GM10248 (cell line): Measurements from ENCODE around the gene TIGD1.

ENCODE experiments used
- CTCF ChIA-PET: fragments of 300-600 bp; sonication (Branson Sonifier 250); formaldehyde crosslinking; extraction: SDS; loops from one replicate; lab custom pipeline; 2021; ENCODE audit warnings: antibody characterized with exemption; lab: Yijun Ruan, JAX
- POLR2A ChIA-PET: fragments of 350-650 bp; sonication (Branson Sonifier 250); formaldehyde crosslinking; extraction: SDS; loops from one replicate; lab custom pipeline; 2020; ENCODE audit warnings: antibody characterized with exemption; lab: Yijun Ruan, JAX
- DNase-seq: peaks from one replicate; pipeline ENCODE4 v3.0.0; 2012; ENCODE audit errors: extremely low spot score
- CTCF ChIP-seq: IDR thresholded peaks from 2 replicates; pipeline ENCODE4 v1.5.1; 2012; ENCODE audit warnings: mild to moderate bottlenecking, low read depth; ENCODE audit errors: extremely low read depth, missing control alignments, control extremely low read depth

Gene TIGD1

GRCh38 chr2:232549655-232550353, 553 bp downstream of the TIGD1 start:
- no peak for TF ChIP-seq CTCF
- POLR2A ChIA-PET = no interaction called here
- DNase-seq = no peak
- CTCF ChIA-PET = no interaction called here

GRCh38 chr2:232547991-232548390, 2.4 kb downstream of the TIGD1 start:
- no peak for TF ChIP-seq CTCF
- ChIA-PET CTCF (no interaction called here), POLR2A (no interaction called here)
- DNase-seq = no peak

GRCh38 chr2:232545511-232546375, 4.6 kb downstream of the TIGD1 start:
- ChIA-PET POLR2A (no interaction called here), CTCF (interaction anchor here (1.0 kb wide), 1 partner anchor 99 kb away, joined by 3 read pairs; no protein-coding TSS in a partner anchor)
- no peak for DNase-seq
- no peak for TF ChIP-seq CTCF

- ChIA-PET POLR2A (no interaction called here), CTCF (no interaction called here)
- DNase-seq = no peak
- TF ChIP-seq CTCF = no peak
These were observed 5.7 kb downstream of the TIGD1 start for GRCh38 chr2:232544674-232545073.

GRCh38 chr2:232543928-232544631, 6.3 kb downstream of the TIGD1 start:
- no peak for DNase-seq
- ChIA-PET CTCF (no interaction called here), POLR2A (no interaction called here)
- no peak for TF ChIP-seq CTCF

GRCh38 chr2:232543491-232543890, 6.9 kb downstream of the TIGD1 start:
- ChIA-PET POLR2A (no interaction called here), CTCF (no interaction called here)
- DNase-seq = no peak
- no peak for TF ChIP-seq CTCF
